ENCODE data around the gene PPP1R9B.

DNA sequence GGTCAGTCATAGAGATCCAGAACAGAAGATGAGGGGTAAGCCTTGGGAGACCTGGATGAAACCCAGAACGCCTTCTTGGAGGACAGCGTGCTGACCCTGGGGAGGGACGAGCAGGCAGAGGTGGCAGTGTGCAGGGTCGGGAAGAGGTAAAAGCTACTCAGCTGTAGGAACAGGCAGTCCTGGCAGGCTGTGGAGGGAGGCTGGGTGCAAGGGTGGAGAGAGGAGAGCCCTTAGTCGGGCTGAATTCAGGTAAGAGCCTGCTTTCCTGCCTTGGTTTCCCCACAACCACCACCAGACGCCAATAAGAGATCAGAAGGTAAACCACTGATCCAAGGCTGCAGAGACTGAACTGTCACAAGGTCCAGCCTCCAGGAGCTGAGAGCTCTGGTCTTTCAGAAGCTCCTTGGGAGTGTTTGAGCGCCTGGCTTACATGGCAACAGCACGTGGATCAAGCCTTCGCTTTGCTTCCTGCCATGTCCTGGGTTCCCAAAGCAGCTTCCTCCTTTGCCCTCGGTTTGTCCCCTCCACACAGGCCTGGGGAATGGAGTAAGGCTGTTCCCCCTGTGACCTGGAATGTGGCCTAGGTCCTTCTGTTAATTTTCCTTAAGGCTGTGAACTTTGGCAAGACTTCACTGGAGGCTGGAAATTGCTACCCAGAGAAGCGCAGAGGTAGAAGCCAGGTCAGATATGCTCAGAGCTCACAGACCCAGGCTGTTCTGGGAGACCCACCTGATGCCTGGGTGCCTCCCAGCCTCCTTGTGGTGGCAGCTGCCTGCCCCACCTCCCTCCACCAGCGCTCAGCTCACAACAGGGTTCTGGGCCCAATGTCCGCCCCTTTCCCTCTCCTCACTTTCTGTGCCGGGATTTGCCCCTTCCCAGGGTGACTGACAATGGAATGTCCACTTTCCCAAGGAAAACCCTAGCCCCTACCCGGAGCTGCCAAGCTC is 59.2 kb downstream of the PPP1R9B start:
- TF ChIP-seq POLR2A (IDR thresholded peaks at IDR 0.05) = no peak
- TF ChIP-seq, protein P1, sequence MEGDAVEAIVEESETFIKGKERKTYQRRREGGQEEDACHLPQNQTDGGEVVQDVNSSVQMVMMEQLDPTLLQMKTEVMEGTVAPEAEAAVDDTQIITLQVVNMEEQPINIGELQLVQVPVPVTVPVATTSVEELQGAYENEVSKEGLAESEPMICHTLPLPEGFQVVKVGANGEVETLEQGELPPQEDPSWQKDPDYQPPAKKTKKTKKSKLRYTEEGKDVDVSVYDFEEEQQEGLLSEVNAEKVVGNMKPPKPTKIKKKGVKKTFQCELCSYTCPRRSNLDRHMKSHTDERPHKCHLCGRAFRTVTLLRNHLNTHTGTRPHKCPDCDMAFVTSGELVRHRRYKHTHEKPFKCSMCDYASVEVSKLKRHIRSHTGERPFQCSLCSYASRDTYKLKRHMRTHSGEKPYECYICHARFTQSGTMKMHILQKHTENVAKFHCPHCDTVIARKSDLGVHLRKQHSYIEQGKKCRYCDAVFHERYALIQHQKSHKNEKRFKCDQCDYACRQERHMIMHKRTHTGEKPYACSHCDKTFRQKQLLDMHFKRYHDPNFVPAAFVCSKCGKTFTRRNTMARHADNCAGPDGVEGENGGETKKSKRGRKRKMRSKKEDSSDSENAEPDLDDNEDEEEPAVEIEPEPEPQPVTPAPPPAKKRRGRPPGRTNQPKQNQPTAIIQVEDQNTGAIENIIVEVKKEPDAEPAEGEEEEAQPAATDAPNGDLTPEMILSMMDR (IDR thresholded peaks at IDR 0.05) = no peak
